Tibial nerve (tissue), 4 donors: Measurements from ENCODE around the gene SLC20A1. TPM values are rescaled to one million over a fixed set of nuclear protein-coding genes. Genes with fewer than 3 reads are reported as not detected.
A peak's percentile ranks its signal among the peaks of the same experiment; 100 is the strongest.

Source experiments
- DNase-seq, 2 donors: peaks; one replicate each; pipeline ENCODE4 v3.0.0-alpha.2; 2019; ENCODE audit warnings: low spot score in 2 of 2
- H3K27ac ChIP-seq, 4 donors: fragments of 200-600 bp; sonication (generic) in 3 of 4; one replicate each; pipeline ENCODE4 v1.5.1; 2017 to 2019; ENCODE audit warnings: mild to moderate bottlenecking in 1 of 4
- H3K27me3 ChIP-seq, 2 donors: fragments of 200-600 bp; sonication (generic) in 1 of 2; one replicate each; pipeline versions ENCODE4 v1.5.1 to v1.6.0; 2017 to 2019
- H3K36me3 ChIP-seq, 3 donors: fragments of 200-600 bp; sonication (generic); one replicate each; pipeline ENCODE4 v1.5.1; 2018 to 2019
- H3K4me1 ChIP-seq, 4 donors: fragments of 200-600 bp; sonication (generic) in 3 of 4; one replicate each; pipeline ENCODE4 v1.5.1; 2017 to 2019
- H3K4me3 ChIP-seq, 4 donors: fragments of 200-600 bp; sonication (generic) in 3 of 4; one replicate each; pipeline ENCODE4 v1.5.1; 2017 to 2019; ENCODE audit warnings: mild to moderate bottlenecking in 1 of 4, moderate library complexity in 1 of 4
- H3K9me3 ChIP-seq, 4 donors: fragments of 200-600 bp; sonication (generic) in 3 of 4; one replicate each; pipeline ENCODE4 v1.5.1; 2017 to 2019
- CTCF ChIP-seq, 5 experiments: fragments of 200-600 bp in 3 of 5; fragments of 450-650 bp in 2 of 5; sonication (generic) in 3 of 5; IDR thresholded peaks; one replicate each; pipeline ENCODE4 v1.5.1; 2016 to 2019; ENCODE audit warnings: antibody characterized with exemption in 5 of 5, mild to moderate bottlenecking in 3 of 5, moderate library complexity in 2 of 5
- EP300 ChIP-seq, 2 donors: sonication (generic); formaldehyde crosslinking; IDR thresholded peaks; one replicate each; pipeline ENCODE4 v1.6.1; 2017; ENCODE audit warnings: antibody characterized with exemption in 2 of 2, mild to moderate bottlenecking in 1 of 2
- POLR2A ChIP-seq, 2 donors: fragments of 450-650 bp; IDR thresholded peaks; one replicate each; pipeline ENCODE4 v1.6.1; 2017; ENCODE audit warnings: antibody characterized with exemption in 2 of 2, mild to moderate bottlenecking in 2 of 2, moderate library complexity in 2 of 2
- WGBS, 2 donors: methylation state at CpG; one replicate each; pipeline ENCODE4 v1.1.5; 2018; 5-methylcytosine and 5-hydroxymethylcytosine counted together
- total RNA-seq, 4 donors: library from RNA; depleted of rRNA; stranded (reverse); fragments of >200 nt; gene quantifications; one replicate each; pipeline ENCODE4 v1.1.0, GENCODE V29; 2016

SLC20A1 gene
- total RNA-seq = 10 to 100 TPM; 19.3 to 50.5 (median 32.8) TPM

DNA sequence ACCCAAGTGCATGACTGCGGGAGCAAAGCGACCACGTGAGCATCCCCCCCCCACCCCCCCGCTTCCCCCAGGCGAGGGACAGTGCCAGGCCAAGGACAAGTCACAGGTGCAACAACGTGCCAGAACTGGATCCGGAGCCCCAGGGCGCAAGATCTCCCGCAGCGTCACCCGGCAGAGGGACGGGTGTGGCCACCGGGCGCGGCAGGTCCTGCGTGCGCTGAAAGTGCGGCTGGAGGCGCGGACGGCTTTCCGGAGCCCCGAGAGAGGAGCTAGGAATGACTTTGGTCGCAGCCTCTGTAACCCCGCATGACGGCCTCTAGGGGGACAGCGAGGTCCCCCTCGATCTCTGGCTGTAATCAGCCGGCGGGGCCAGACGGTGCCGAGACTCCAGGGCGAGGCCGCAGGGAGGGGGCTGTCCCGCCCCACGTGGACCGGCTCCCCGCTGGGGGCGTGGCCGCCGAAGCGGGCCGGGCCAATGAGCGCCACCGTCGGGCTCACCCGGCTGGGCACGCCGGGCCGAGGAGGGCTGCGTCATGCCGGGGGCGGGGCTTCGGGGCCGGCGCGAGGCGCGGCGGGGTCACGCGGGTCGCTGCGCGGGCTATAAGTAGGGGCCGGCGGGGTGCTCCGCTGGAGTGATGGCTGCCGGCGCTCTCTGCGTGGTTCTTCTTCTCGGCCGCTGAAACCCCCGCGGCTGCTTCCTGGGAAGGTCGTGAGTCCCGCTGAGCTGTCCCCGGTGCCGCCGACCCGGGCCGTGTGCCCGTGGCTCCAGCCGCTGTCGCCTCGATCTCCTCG is at the start of gene SLC20A1:
SLC20A1 (plus strand) TSS at position 630 of the 792 bp plus-strand sequence. CDS start 890 bp downstream, outside the sequence.
- WGBS, 2 donors = 0 to 1% methylated on average over 25 to 48 of the region's 87 CpGs
- H3K27me3 ChIP-seq = no peaks in the 10 kb centered on the region

GRCh38 chr2:112597537-112598322 is 48.0 kb upstream of the SLC20A1 start:
- 96 to 99% methylated on average over 10 of the region's 10 CpGs for WGBS, 2 donors
- Histone ChIP-seq H3K4me3 (no peak overlapping the region), H3K9me3 (no peaks in the 10 kb centered on the region), H3K36me3 (peaks cover 0 to 13% (median 0%) of the 10 kb centered on the region in 3 donors), H3K27ac (no peak overlapping the region), H3K4me1 (peaks cover 0 to 12% (median 5%) of the 10 kb centered on the region in 4 donors), H3K27me3 (no peaks in the 10 kb centered on the region)
- no peak for DNase-seq
- TF ChIP-seq POLR2A (IDR thresholded peaks at IDR 0.05) (no peak), EP300 (IDR thresholded peaks at IDR 0.05) (no peak), CTCF (IDR thresholded peaks at IDR 0.05) (no peak)

More for the DNA sequence above, at the start of gene SLC20A1:
- peak within 1 kb of the TSS; percentile 85 to 98 (median 89) for H3K4me3 ChIP-seq
- no peaks in the 10 kb centered on the region for H3K9me3 ChIP-seq
- H3K36me3 ChIP-seq = peaks cover 0 to 23% (median 4%) of the 10 kb centered on the region in 3 donors
- peak within 1 kb of the TSS; percentile 90 to 99 (median 95) for H3K27ac ChIP-seq
- TF ChIP-seq POLR2A (IDR thresholded peaks at IDR 0.05) (peak; percentile 98 to 99), EP300 (IDR thresholded peaks at IDR 0.05) (peak; percentile 20 to 95), CTCF (IDR thresholded peaks at IDR 0.05) (peak; percentile 27 to 68 (median 44))
- peak; percentile 87 for DNase-seq
- H3K4me1 ChIP-seq = peaks cover 0 to 64% (median 15%) of the 10 kb centered on the region in 4 donors

DNA sequence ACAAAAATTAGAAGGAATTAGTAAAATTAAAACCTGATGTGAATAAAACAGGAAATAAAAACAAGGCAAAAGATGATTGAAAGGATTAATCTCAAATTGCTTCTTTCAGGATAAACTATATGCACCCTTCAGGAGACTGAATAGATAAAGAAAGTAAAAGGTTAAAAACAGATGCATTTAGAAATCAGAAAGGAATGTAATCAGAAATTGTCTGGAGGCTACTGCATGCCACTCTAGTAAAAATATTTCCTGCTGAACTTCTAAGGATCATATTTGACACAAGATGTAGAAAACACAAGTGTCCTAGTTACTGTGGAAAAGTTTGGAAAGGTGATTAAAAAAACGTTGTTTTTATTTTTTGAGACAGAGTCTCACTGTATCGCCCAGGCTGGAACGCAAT is 45.1 kb upstream of the SLC20A1 start:
- Histone ChIP-seq H3K4me3 (no peak overlapping the region), H3K27me3 (no peaks in the 10 kb centered on the region), H3K4me1 (peaks cover 0 to 12% (median 5%) of the 10 kb centered on the region in 4 donors), H3K27ac (no peak overlapping the region), H3K36me3 (peaks cover 0 to 5% (median 0%) of the 10 kb centered on the region in 3 donors), H3K9me3 (no peaks in the 10 kb centered on the region)
- whole genome bisulfite sequencing, 2 donors = 66 to 70% methylated on average over 3 of the region's 3 CpGs
- DNase-seq = no peak
- TF ChIP-seq POLR2A (IDR thresholded peaks at IDR 0.05) = no peak
- no peak for TF ChIP-seq CTCF (IDR thresholded peaks at IDR 0.05)
- no peak for TF ChIP-seq EP300 (IDR thresholded peaks at IDR 0.05)

- WGBS, 2 donors = 87 to 90% methylated on average over 3 of the region's 3 CpGs
- TF ChIP-seq POLR2A (IDR thresholded peaks at IDR 0.05) = no peak
- no peak for TF ChIP-seq CTCF (IDR thresholded peaks at IDR 0.05)
- no peak for DNase-seq
- Histone ChIP-seq H3K27me3 (no peaks in the 10 kb centered on the region), H3K36me3 (peaks cover 0 to 5% (median 0%) of the 10 kb centered on the region in 3 donors), H3K4me3 (no peak overlapping the region), H3K9me3 (no peaks in the 10 kb centered on the region), H3K4me1 (peaks cover 0 to 12% (median 5%) of the 10 kb centered on the region in 4 donors), H3K27ac (no peak overlapping the region)
These were observed 44.0 kb upstream of the SLC20A1 start for GRCh38 chr2:112601754-112602153.
